Progenitor cell of endocrine pancreas (in vitro differentiated cells): ENCODE results near the gene CSF2. TPM values are rescaled to one million over a fixed set of nuclear protein-coding genes. Genes with fewer than 3 reads are reported as not detected.

Source experiments
- DNase-seq: peaks from one replicate; pipeline ENCODE4 v3.0.0; 2021; ENCODE audit warnings: low spot score; ENCODE audit not compliant: unreplicated experiment
- H3K27ac Mint-ChIP-seq: 2 replicates; pipeline ENCODE4 v1.8.0; 2021; ENCODE audit warnings: mild to moderate bottlenecking, moderate library complexity, mixed read lengths
- H3K27me3 Mint-ChIP-seq: 2 replicates; pipeline ENCODE4 v1.8.0; 2021; ENCODE audit warnings: mixed read lengths
- H3K36me3 Mint-ChIP-seq: 2 replicates; pipeline ENCODE4 v1.8.0; 2022; ENCODE audit warnings: mixed read lengths; ENCODE audit not compliant: insufficient read depth
- H3K4me1 Mint-ChIP-seq: 2 replicates; pipeline ENCODE4 v1.8.0; 2021; ENCODE audit warnings: low read depth, mixed read lengths
- H3K4me3 Mint-ChIP-seq: 2 replicates; pipeline ENCODE4 v1.8.0; 2021; ENCODE audit warnings: low read depth, mild to moderate bottlenecking, moderate library complexity, mixed read lengths
- H3K9me3 Mint-ChIP-seq: 2 replicates; pipeline ENCODE4 v1.8.0; 2021; ENCODE audit warnings: low read depth, mixed read lengths
- total RNA-seq: library from RNA; stranded (reverse); gene quantifications from 2 replicates; pipeline ENCODE4 v1.2.1, GENCODE V29; 2021
- TF ChIP-seq, protein P1 (sequence below): fragments of 200-600 bp; sonication (generic); IDR thresholded peaks from one replicate; pipeline ENCODE4 v1.5.0; 2021; ENCODE audit warnings: antibody characterized with exemption, mild to moderate bottlenecking; ENCODE audit not compliant: unreplicated experiment

The CSF2 gene
- total RNA-seq, 1 donor from 2014 or later, result not detected

DNA sequence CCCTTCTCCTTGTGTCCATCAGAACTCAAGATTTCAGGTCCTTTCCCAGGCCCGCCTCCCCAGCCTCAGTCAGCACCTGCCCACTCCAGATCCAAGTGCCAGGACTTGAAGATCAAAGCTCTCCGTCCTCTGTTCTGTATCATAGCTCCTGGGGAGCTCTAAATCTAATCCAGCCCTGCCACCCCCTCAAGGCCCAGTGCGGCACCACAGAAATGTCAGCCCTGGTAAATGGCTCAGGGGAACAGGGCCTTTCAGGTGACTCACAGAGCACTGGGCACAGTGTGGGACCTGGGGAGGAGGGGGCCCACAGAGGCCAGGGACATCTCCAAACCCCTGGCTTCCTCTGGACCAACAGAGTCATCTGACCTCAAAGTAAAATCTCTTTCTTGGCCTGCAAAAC is 6.0 kb downstream of the CSF2 start:
- Mint-ChIP-seq H3K4me3 (no peak overlapping the region), H3K27me3 (no peaks in the 10 kb centered on the region), H3K36me3 (no peaks in the 10 kb centered on the region), H3K9me3 (no peaks in the 10 kb centered on the region), H3K27ac (no peak overlapping the region), H3K4me1 (peaks cover 3% of the 10 kb centered on the region)
- no peak for DNase-seq
- TF ChIP-seq, protein P1, sequence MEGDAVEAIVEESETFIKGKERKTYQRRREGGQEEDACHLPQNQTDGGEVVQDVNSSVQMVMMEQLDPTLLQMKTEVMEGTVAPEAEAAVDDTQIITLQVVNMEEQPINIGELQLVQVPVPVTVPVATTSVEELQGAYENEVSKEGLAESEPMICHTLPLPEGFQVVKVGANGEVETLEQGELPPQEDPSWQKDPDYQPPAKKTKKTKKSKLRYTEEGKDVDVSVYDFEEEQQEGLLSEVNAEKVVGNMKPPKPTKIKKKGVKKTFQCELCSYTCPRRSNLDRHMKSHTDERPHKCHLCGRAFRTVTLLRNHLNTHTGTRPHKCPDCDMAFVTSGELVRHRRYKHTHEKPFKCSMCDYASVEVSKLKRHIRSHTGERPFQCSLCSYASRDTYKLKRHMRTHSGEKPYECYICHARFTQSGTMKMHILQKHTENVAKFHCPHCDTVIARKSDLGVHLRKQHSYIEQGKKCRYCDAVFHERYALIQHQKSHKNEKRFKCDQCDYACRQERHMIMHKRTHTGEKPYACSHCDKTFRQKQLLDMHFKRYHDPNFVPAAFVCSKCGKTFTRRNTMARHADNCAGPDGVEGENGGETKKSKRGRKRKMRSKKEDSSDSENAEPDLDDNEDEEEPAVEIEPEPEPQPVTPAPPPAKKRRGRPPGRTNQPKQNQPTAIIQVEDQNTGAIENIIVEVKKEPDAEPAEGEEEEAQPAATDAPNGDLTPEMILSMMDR, result no peak

DNA sequence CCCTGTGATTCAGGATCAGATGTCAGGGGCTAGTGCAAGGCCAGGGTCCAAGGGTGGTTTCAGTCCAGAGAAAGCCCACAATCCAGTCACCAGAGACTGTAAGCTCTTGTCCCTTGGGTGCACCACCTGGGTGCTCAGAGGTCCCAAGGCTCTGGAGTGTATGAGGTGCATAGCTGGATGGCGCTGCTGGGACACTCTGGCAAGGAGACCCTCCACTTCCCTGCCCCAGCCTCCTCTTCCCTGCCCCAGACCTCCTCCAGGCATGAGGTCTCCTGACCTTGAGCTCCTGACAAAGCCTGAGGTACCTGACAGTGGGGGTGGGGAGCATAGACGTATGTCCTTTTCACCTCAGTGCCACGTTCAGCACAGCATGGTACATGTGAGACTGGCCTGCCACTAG is 7.0 kb downstream of the CSF2 start:
- no peaks in the 10 kb centered on the region for H3K4me1 Mint-ChIP-seq
- H3K27ac Mint-ChIP-seq, result no peak overlapping the region
- DNase-seq, result no peak
- TF ChIP-seq, protein P1, result no peak
- H3K9me3 Mint-ChIP-seq, result no peaks in the 10 kb centered on the region
- H3K36me3 Mint-ChIP-seq, result no peaks in the 10 kb centered on the region
- no peak overlapping the region for H3K4me3 Mint-ChIP-seq
- H3K27me3 Mint-ChIP-seq, result no peaks in the 10 kb centered on the region

DNA sequence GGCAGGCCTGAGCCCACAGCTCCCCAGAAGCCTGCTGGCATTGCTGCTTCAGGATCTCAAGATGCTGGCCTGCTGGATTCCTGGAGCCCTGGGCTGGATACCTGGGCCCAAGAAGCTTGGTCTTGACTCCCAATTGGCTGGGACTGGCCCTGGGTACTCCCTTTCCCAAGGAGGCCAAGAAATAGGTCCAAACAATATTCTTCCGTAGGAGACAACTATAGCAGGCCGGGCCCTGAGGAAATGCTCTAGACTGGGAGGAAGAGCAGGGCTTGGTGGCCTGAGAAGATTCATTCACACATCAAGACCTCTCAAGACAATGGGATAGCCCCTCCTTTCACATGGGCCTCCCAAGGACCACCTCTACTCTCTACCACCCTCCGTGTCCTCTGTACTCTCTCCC is 7.9 kb downstream of the CSF2 start:
- TF ChIP-seq, protein P1, result no peak
- Mint-ChIP-seq H3K4me1 (no peaks in the 10 kb centered on the region), H3K27ac (no peak overlapping the region), H3K27me3 (no peaks in the 10 kb centered on the region), H3K36me3 (no peaks in the 10 kb centered on the region), H3K4me3 (no peak overlapping the region), H3K9me3 (no peaks in the 10 kb centered on the region)
- no peak for DNase-seq

DNA sequence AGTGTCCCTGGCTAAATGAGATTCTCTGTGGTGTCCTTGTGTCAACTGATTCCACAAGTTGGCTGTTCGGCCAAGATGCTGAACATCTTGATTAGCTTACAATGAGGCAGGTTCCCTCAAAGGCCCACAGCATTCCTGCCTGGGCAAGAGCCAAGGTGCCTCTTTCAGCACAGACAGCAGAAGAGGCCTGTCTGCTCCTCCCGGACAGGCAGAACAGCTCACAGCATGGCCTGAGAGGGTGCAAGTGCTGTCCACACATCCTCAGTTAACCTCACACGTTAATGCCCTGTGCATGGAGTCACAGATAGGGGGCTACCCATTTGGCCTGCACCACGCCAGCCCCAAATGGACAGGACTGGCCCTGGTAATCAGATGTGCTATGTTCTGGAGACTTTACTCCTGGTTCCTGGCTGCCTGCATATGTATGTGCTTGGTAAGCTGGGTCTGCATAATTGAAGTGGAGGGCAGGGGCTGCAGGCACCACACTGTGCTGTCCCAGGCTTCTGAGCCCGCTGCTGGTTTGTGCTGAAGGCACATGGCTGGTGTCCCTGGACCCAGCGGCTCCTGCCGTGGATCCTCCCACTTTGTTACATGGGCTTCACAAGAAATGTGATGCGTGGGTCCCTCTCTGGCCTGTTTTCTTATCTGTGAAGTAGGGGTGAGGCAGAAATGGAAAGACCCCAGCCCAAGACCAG is 8.9 kb downstream of the CSF2 start:
- TF ChIP-seq, protein P1, result no peak
- DNase-seq, result no peak
- Mint-ChIP-seq H3K36me3 (no peaks in the 10 kb centered on the region), H3K4me3 (no peak overlapping the region), H3K27ac (no peak overlapping the region), H3K9me3 (no peaks in the 10 kb centered on the region), H3K27me3 (peaks cover 3% of the 10 kb centered on the region), H3K4me1 (no peaks in the 10 kb centered on the region)

DNA sequence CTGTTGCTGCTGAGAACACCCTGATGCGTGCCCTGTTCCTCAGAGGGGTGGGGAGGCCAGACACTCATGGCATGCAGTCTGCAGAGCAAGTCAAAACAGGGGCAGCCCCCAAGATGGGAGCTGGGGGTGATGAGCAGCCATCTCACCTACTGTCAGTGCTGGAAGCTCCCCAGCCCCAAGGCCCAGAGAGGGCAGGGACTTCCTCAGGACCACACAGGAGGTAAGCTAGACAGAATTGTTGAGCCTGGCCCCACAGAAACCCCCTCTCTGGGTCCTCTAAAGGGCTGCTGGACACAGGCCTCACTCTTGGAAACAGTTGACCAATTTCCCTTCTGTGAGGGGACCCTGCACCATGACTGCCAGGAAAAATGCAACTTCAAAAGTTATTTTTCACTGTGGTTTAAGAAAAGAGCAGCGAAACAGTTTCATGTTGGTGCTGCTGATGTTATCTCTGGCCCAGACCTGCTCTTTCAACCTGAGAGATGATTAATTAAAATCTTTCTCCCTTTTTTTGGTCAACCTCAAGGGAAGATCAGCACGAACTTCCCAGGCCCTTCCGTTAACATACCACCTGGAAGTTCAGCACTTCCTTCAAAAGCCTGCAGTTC is 9.6 kb downstream of the CSF2 start:
- Mint-ChIP-seq H3K4me1 (no peaks in the 10 kb centered on the region), H3K36me3 (no peaks in the 10 kb centered on the region)

More for the DNA sequence above, 9.6 kb downstream of the CSF2 start:
- H3K27ac Mint-ChIP-seq, result no peak overlapping the region
- H3K27me3 Mint-ChIP-seq, result peaks cover 3% of the 10 kb centered on the region
- H3K9me3 Mint-ChIP-seq, result no peaks in the 10 kb centered on the region
- H3K4me3 Mint-ChIP-seq, result no peak overlapping the region
- no peak for DNase-seq
- TF ChIP-seq, protein P1, result no peak
